Endothelial cell of umbilical vein (primary cell): ENCODE measurements around the gene TTLL11. TPM values are rescaled to one million over a fixed set of nuclear protein-coding genes. Genes with fewer than 3 reads are reported as not detected.

Experiments
- BruUV-seq: library from RNA; stranded (reverse); fragments of 400-500 nt; replicated peaks from 2 replicates; lab custom pipeline; 2021; lab: Mats Ljungman, UMichigan
- CTCF ChIA-PET: fragments of 300-600, 350-600 bp; sonication (Branson Sonifier 250); formaldehyde crosslinking; loops from one replicate; lab custom pipeline; 2021; ENCODE audit warnings: antibody characterized with exemption, inconsistent platforms; lab: Charles Lee
- POLR2A ChIA-PET: fragments of 300-600, 350-600 bp; sonication (Branson Sonifier 250); formaldehyde crosslinking; loops from one replicate; lab custom pipeline; 2021; ENCODE audit warnings: antibody characterized with exemption, inconsistent platforms; lab: Charles Lee
- DNase-seq: peaks from one replicate; pipeline ENCODE4 v3.0.0-alpha.2; 2011; ENCODE audit warnings: low read depth, low spot score
- FAIRE-seq: peaks from 2 replicates; lab custom pipeline; 2011; peaks lifted over from hg19 to GRCh38; lab: Jason Lieb, UNC
- H2AFZ ChIP-seq: 2 replicates; pipeline ENCODE4 v1.6.0; 2012; ENCODE audit warnings: low read depth, low read length, control low read depth, inconsistent platforms
- H3K27ac ChIP-seq: 2 replicates; pipeline ENCODE4 v1.5.1; 2011; ENCODE audit warnings: low read depth, mild to moderate bottlenecking, control low read depth, low read length, moderate library complexity; ENCODE audit not compliant: insufficient read depth
- H3K27me3 ChIP-seq, 2 experiments: 2 replicates each; pipeline versions ENCODE4 v1.6.0 to v1.6.1; 2011; ENCODE audit warnings: low read length in 2 of 2, mixed read lengths in 1 of 2; ENCODE audit not compliant: control insufficient read depth in 2 of 2, insufficient read depth in 2 of 2
- H3K36me3 ChIP-seq, 2 experiments: 2 replicates in 1 of 2; 3 replicates in 1 of 2; pipeline ENCODE4 v1.5.1; 2011; ENCODE audit warnings: low read length in 2 of 2, mild to moderate bottlenecking in 1 of 2, moderate library complexity in 1 of 2; ENCODE audit not compliant: control insufficient read depth in 2 of 2, insufficient read depth in 2 of 2; ENCODE audit errors: extremely low read depth in 1 of 2
- H3K4me1 ChIP-seq: 3 replicates; pipeline ENCODE4 v1.5.1; 2011; ENCODE audit warnings: mild to moderate bottlenecking, low read length; ENCODE audit not compliant: control insufficient read depth, insufficient read depth; ENCODE audit errors: extremely low read depth
- H3K4me2 ChIP-seq: 2 replicates; pipeline ENCODE4 v1.6.1; 2011; ENCODE audit warnings: low read length, control low read depth, mixed read lengths; ENCODE audit not compliant: insufficient read depth
- H3K4me3 ChIP-seq, 3 experiments: fragments of 200-600 bp in 1 of 3; sonication (generic), shearing (Covaris generic) in 1 of 3; replicated peaks in 1 of 3; 2 replicates each; pipeline ENCODE4 v1.5.1; 2011 to 2016; ENCODE audit warnings: control low read depth in 3 of 3, low read length in 3 of 3, mild to moderate bottlenecking in 2 of 3, inconsistent platforms in 1 of 3, low read depth in 1 of 3, moderate library complexity in 1 of 3; ENCODE audit not compliant: insufficient read depth in 1 of 3
- H3K79me2 ChIP-seq: 2 replicates; pipeline ENCODE4 v1.6.0; 2012; ENCODE audit warnings: low read length, inconsistent platforms; ENCODE audit not compliant: control insufficient read depth, insufficient read depth
- H3K9ac ChIP-seq: replicated peaks from 2 replicates; pipeline ENCODE3; 2011; ENCODE audit warnings: low read length, control low read depth; ENCODE audit not compliant: insufficient read depth; ENCODE audit errors: extremely low read depth
- H3K9me1 ChIP-seq: replicated peaks from 3 replicates; pipeline ENCODE4 v1.6.0; 2011; ENCODE audit warnings: mild to moderate bottlenecking, low read length; ENCODE audit not compliant: control insufficient read depth, insufficient read depth; ENCODE audit errors: extremely low read depth
- H3K9me3 ChIP-seq: replicated peaks from 2 replicates; pipeline ENCODE4 v1.5.1; 2012; ENCODE audit warnings: low read length, inconsistent platforms; ENCODE audit not compliant: control insufficient read depth, insufficient read depth
- H4K20me1 ChIP-seq: replicated peaks from 2 replicates; pipeline ENCODE3; 2011; ENCODE audit warnings: mild to moderate bottlenecking, low read length; ENCODE audit not compliant: control insufficient read depth, insufficient read depth; ENCODE audit errors: extremely low read depth
- FOS ChIP-seq: IDR thresholded peaks from 2 replicates; pipeline ENCODE4 v1.6.1; 2011; ENCODE audit warnings: mild to moderate bottlenecking, low read length, moderate library complexity, borderline replicate concordance; ENCODE audit not compliant: insufficient read depth
- GATA2 ChIP-seq: IDR thresholded peaks from 2 replicates; pipeline ENCODE4 v1.7.0; 2011; ENCODE audit warnings: low read depth, mild to moderate bottlenecking, moderate library complexity, mixed read lengths, low read length; ENCODE audit not compliant: insufficient read length, insufficient read depth
- POLR2AphosphoS5 ChIP-seq: IDR thresholded peaks from 2 replicates; pipeline ENCODE4 v1.6.1; 2012; ENCODE audit warnings: low read depth, mild to moderate bottlenecking, control low read depth, low read length, moderate library complexity; ENCODE audit not compliant: insufficient read depth
- dilution Hi-C: fragments of 300-500 bp; cut with MboI; formaldehyde crosslinking; loops from one replicate; pipeline ENCODE4 v1.15.0; 2019; ENCODE audit warnings: low sequenced_read_pairs; ENCODE audit not compliant: extremely low pct_ligation_motif_present
- intact Hi-C: fragments of 100-400 bp; cut with micrococcal nuclease; formaldehyde crosslinking; loops from one replicate; pipeline ENCODE4 v1.10.0; 2022
- polyA plus RNA-seq, 4 experiments: library from polyadenylated mRNA; depleted of rRNA in 3 of 4; stranded (reverse) in 3 of 4; unstranded in 1 of 4; fragments of >200 nt; gene quantifications; 2 replicates each; pipeline versions ENCODE4 v1.2.1 to v1.2.3, GENCODE V29; 2011 to 2012; ENCODE audit warnings: missing spikeins in 1 of 4
- total RNA-seq: library from RNA; stranded (reverse); gene quantifications from 2 replicates; pipeline ENCODE4 v1.2.3, GENCODE V29; 2021
- TF ChIP-seq, protein P1 (sequence below), 2 donors: IDR thresholded peaks; 1 replicate in 1 of 2; 2 replicates in 1 of 2; pipeline ENCODE4 v1.5.1; 2011; ENCODE audit warnings: low read length in 2 of 2, mild to moderate bottlenecking in 2 of 2, moderate library complexity in 2 of 2, control low read depth in 1 of 2, inconsistent platforms in 1 of 2, low read depth in 1 of 2; ENCODE audit not compliant: insufficient read depth in 1 of 2; ENCODE audit errors: extremely low read depth in 1 of 2

Gene TTLL11
- total and polyA plus RNA-seq, 2 donors (not counting 3 experiments of a cell fraction or from before 2014, with no cell fraction given) = 4.9 to 5.1 TPM

DNA sequence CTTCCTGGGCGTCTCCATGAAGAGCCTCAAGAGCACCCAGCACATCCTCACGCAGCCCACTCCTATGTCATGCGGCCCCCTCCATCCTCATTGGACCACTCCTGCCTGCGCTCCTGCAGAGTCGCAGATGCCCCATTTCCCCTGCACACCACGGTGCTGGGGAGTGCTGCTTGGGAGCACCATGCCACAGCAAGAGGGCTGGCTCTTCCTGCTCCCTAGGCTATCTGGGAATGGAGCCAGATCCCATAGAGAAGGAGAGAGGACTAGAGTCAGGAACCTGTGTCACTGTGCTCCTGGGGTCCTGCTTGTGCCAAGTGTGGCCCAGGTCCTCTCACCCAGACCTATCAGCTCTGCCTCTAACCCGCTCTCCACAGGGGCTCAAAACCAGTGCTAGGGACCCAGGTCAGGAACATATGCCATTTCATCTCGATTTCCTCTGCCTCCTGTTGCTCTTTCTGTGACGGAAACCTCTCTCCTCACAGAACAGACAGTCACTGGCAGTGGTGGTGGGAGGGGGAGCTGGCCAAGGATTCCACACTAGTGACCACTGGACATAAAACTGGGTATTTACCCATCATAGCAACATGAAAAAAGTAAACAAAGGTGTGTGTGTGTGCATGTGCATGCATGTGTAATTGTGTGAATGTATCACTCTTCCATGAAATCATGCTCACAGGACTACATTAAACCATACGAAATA lies 178.4 kb downstream of the TTLL11 start:
- no peak overlapping the region for H2AFZ ChIP-seq
- H3K4me3 ChIP-seq = no peak overlapping the region
- H3K9me1 ChIP-seq = no peaks in the 10 kb centered on the region
- dilution Hi-C loops (no loop called here), intact Hi-C loops (no loop called here)
- no peaks in the 10 kb centered on the region for H3K9me3 ChIP-seq
- no peak overlapping the region for H3K9ac ChIP-seq
- no peaks in the 10 kb centered on the region for H3K79me2 ChIP-seq
- no peak overlapping the region for H3K4me2 ChIP-seq
- BruUV-seq = no TSS peak
- no peak for DNase-seq
- ChIA-PET POLR2A (no interaction called here), CTCF (no interaction called here)
- no peak for FAIRE-seq
- H3K27ac ChIP-seq = no peak overlapping the region
- H3K36me3 ChIP-seq = no peaks in the 10 kb centered on the region
- TF ChIP-seq GATA2 (no peak), FOS (no peak), POLR2AphosphoS5 (no peak)
- TF ChIP-seq, protein P1, sequence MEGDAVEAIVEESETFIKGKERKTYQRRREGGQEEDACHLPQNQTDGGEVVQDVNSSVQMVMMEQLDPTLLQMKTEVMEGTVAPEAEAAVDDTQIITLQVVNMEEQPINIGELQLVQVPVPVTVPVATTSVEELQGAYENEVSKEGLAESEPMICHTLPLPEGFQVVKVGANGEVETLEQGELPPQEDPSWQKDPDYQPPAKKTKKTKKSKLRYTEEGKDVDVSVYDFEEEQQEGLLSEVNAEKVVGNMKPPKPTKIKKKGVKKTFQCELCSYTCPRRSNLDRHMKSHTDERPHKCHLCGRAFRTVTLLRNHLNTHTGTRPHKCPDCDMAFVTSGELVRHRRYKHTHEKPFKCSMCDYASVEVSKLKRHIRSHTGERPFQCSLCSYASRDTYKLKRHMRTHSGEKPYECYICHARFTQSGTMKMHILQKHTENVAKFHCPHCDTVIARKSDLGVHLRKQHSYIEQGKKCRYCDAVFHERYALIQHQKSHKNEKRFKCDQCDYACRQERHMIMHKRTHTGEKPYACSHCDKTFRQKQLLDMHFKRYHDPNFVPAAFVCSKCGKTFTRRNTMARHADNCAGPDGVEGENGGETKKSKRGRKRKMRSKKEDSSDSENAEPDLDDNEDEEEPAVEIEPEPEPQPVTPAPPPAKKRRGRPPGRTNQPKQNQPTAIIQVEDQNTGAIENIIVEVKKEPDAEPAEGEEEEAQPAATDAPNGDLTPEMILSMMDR (IDR thresholded peaks at IDR 0.05; ENCODE audit: extremely low read depth in 1 of 2, insufficient read depth in 1 of 2, low read depth in 1 of 2, low read length in 2 of 2) = no peak
- H4K20me1 ChIP-seq = no peaks in the 10 kb centered on the region
- peaks cover 20% of the 10 kb centered on the region for H3K4me1 ChIP-seq
- H3K27me3 ChIP-seq = no peaks in the 10 kb centered on the region
